Glutamatergic neuron (in vitro differentiated cells): ENCODE data around the gene ELF3. TPM values are rescaled to one million over a fixed set of nuclear protein-coding genes. Genes with fewer than 3 reads are reported as not detected.
"Not testable (repeated sequence)": the region's sequence is repeated elsewhere in the genome, so short reads cannot be mapped to it uniquely, and the experiment has no call there.

ENCODE experiments used
- DNase-seq: peaks from one replicate; pipeline ENCODE4 v3.0.0; 2022
- H3K27ac Mint-ChIP-seq: one replicate; pipeline ENCODE4 v1.8.0; 2020; ENCODE audit warnings: mild to moderate bottlenecking, mixed read lengths, inconsistent platforms; ENCODE audit not compliant: unreplicated experiment
- H3K27me3 Mint-ChIP-seq: one replicate; pipeline ENCODE4 v1.8.0; 2020; ENCODE audit warnings: mild to moderate bottlenecking, moderate library complexity, mixed read lengths, inconsistent platforms; ENCODE audit not compliant: unreplicated experiment
- H3K36me3 Mint-ChIP-seq: one replicate; pipeline ENCODE4 v1.8.0; 2020; ENCODE audit warnings: mild to moderate bottlenecking, mixed read lengths, inconsistent platforms; ENCODE audit not compliant: unreplicated experiment
- H3K4me1 Mint-ChIP-seq: one replicate; pipeline ENCODE4 v1.8.0; 2020; ENCODE audit warnings: mild to moderate bottlenecking, low read depth, mixed read lengths, inconsistent platforms; ENCODE audit not compliant: unreplicated experiment
- H3K4me3 Mint-ChIP-seq: one replicate; pipeline ENCODE4 v1.8.0; 2020; ENCODE audit warnings: mild to moderate bottlenecking, mixed read lengths, inconsistent platforms; ENCODE audit not compliant: unreplicated experiment
- H3K9me3 Mint-ChIP-seq: one replicate; pipeline ENCODE4 v1.8.0; 2020; ENCODE audit warnings: mild to moderate bottlenecking, moderate library complexity, mixed read lengths, inconsistent platforms; ENCODE audit not compliant: unreplicated experiment
- CTCF ChIP-seq: fragments of 200-600 bp; sonication (generic); IDR thresholded peaks from one replicate; pipeline ENCODE4 v1.5.0; 2021; ENCODE audit not compliant: partially characterized antibody, unreplicated experiment
- total RNA-seq: library from RNA; stranded (reverse); fragmentation: NEBNext Ultra II Directional; extraction: Animal tissue kit (Norgen Biotek cat#: 25700); gene quantifications from one replicate; pipeline ENCODE4 v1.2.1, GENCODE V29; 2021; ENCODE audit not compliant: unreplicated experiment

The ELF3 gene
- total RNA-seq, 1 donor from 2014 or later = 0.96 TPM

DNA sequence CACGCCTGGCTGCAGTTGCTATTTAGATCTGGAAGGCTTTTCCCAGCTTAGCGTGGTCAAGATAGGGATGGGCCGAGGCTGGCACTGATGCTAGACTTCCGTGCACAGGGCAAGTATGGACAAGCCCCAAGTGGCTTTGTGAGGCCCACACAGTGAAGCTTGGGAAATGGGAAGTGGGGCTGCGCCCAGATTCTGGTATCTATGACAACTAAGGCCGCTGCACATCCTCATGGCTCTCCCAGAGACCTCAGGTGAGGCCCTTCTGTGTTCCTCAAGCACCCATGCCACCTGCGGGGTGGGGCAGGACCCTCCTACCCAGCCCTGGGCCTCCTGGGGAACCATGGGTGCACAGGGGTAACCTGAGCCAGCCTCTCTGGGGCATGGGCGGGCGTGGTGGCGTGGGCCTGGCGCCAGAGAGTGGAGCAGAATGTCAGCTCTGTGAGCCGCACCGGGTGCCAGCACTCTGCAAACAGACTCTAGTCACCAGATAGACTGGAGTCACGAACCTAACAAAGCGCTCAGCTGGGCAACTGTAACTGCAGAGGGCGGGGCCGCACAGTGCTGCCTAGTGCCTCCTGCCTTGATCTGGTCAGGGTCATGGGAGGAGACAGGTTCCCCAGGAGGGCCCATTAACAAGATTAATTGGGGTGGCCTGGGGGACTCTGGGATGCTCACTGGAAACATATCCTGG lies 46.4 kb downstream of the ELF3 start:
- Mint-ChIP-seq H3K4me1 (no peaks in the 10 kb centered on the region), H3K4me3 (no peak overlapping the region), H3K36me3 (no peaks in the 10 kb centered on the region), H3K27me3 (peaks cover 3% of the 10 kb centered on the region), H3K27ac (no peak overlapping the region), H3K9me3 (peaks cover 4% of the 10 kb centered on the region)
- no peak for TF ChIP-seq CTCF
- DNase-seq = no peak

- H3K9me3 Mint-ChIP-seq, H3K27ac Mint-ChIP-seq, H3K36me3 Mint-ChIP-seq, H3K27me3 Mint-ChIP-seq, H3K4me1 Mint-ChIP-seq, DNase-seq, H3K4me3 Mint-ChIP-seq: not testable (repeated sequence)
These were observed 46.9 kb downstream of the ELF3 start for GRCh38 chr1:202057335-202057704.

- no peak for TF ChIP-seq CTCF
- Mint-ChIP-seq H3K27ac (no peak overlapping the region), H3K27me3 (peaks cover 3% of the 10 kb centered on the region), H3K4me1 (no peaks in the 10 kb centered on the region), H3K36me3 (no peaks in the 10 kb centered on the region), H3K9me3 (peaks cover 4% of the 10 kb centered on the region), H3K4me3 (no peak overlapping the region)
- no peak for DNase-seq
These were observed 47.9 kb downstream of the ELF3 start for GRCh38 chr1:202058001-202058908.

GRCh38 chr1:202061055-202061454 lies 50.7 kb downstream of the ELF3 start:
- H3K9me3 Mint-ChIP-seq = no peaks in the 10 kb centered on the region
- H3K4me1 Mint-ChIP-seq = no peaks in the 10 kb centered on the region
- H3K36me3 Mint-ChIP-seq = no peaks in the 10 kb centered on the region
- no peak overlapping the region for H3K27ac Mint-ChIP-seq
- TF ChIP-seq CTCF = no peak
- peaks cover 2% of the 10 kb centered on the region for H3K27me3 Mint-ChIP-seq
- no peak for DNase-seq
- H3K4me3 Mint-ChIP-seq = no peak overlapping the region

- H3K4me3 Mint-ChIP-seq, H3K9me3 Mint-ChIP-seq, H3K27me3 Mint-ChIP-seq, H3K4me1 Mint-ChIP-seq, H3K27ac Mint-ChIP-seq, H3K36me3 Mint-ChIP-seq, DNase-seq: not testable (repeated sequence)
These were observed 51.4 kb downstream of the ELF3 start for GRCh38 chr1:202061787-202062186.

- not testable (repeated sequence) for DNase-seq, H3K36me3 Mint-ChIP-seq, H3K27me3 Mint-ChIP-seq, H3K4me3 Mint-ChIP-seq, H3K4me1 Mint-ChIP-seq, H3K9me3 Mint-ChIP-seq, H3K27ac Mint-ChIP-seq
These were observed 52.2 kb downstream of the ELF3 start for GRCh38 chr1:202062636-202063035.
